GM12874 (cell line): ENCODE data around the gene SDK1.

Source experiments
- TF ChIP-seq, protein P1 (sequence below): IDR thresholded peaks from 2 replicates; pipeline ENCODE4 v1.5.1; 2011; ENCODE audit warnings: low read depth, mild to moderate bottlenecking, control low read depth, low read length, moderate library complexity; ENCODE audit not compliant: insufficient read depth

Gene SDK1

DNA sequence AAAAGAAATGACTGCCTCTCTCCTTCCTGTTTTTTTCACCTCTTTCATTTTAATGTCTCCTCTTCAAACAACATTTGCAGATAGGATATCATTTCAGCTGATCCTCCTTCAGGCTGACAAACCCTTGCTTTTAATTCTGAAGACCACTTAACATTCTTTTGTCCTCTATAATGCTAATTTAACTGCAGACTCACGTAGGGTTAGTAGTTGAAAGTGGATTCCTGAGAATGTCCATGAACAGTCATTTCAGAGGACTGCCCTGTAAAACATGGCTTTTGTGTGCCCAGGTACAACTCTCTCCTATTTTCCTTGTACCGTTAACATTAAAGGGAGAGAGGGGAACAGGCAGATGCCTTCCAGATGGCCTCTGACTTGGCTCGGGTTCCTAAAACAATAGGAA lies 524.4 kb downstream of the SDK1 start:
- TF ChIP-seq, protein P1, sequence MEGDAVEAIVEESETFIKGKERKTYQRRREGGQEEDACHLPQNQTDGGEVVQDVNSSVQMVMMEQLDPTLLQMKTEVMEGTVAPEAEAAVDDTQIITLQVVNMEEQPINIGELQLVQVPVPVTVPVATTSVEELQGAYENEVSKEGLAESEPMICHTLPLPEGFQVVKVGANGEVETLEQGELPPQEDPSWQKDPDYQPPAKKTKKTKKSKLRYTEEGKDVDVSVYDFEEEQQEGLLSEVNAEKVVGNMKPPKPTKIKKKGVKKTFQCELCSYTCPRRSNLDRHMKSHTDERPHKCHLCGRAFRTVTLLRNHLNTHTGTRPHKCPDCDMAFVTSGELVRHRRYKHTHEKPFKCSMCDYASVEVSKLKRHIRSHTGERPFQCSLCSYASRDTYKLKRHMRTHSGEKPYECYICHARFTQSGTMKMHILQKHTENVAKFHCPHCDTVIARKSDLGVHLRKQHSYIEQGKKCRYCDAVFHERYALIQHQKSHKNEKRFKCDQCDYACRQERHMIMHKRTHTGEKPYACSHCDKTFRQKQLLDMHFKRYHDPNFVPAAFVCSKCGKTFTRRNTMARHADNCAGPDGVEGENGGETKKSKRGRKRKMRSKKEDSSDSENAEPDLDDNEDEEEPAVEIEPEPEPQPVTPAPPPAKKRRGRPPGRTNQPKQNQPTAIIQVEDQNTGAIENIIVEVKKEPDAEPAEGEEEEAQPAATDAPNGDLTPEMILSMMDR = no peak

DNA sequence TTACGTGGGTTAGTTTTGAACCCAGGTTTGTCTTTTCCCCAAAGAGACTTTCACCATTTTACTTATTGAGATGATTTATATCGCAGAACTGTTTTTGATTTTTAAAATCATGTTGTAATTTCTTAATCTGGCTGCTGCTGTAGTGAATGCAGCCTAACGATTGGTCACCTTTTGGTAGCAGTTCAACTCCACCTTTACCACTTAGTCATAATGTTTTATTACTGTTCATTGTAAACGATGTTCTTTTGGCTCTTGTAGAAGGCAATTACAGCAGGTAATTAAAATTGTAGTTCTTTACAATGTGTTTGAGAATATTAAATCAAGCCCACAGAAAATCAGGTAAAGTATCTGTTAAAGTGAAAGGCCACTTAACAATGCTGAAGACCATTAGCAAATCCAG lies 531.1 kb downstream of the SDK1 start:
- TF ChIP-seq, protein P1 = no peak

DNA sequence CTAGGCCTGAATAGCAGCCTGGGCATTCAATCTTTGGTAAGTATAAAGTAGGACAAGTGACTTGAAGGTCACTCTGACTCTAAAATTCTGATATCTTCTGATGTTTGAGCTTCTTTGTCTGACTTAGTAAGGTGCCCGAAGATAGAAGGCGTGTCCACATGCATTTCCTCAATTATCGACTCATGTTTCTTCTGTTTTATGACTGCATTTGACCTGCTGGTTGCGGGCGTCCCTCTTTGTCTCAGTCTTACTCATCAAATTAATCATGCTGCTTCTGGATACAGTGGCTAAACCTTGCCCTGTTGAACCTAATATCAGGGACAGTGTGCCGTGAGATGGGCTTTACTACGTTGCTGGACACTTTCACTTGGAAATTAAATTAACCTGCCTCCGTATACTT lies 534.1 kb downstream of the SDK1 start:
- TF ChIP-seq, protein P1 = no peak

DNA sequence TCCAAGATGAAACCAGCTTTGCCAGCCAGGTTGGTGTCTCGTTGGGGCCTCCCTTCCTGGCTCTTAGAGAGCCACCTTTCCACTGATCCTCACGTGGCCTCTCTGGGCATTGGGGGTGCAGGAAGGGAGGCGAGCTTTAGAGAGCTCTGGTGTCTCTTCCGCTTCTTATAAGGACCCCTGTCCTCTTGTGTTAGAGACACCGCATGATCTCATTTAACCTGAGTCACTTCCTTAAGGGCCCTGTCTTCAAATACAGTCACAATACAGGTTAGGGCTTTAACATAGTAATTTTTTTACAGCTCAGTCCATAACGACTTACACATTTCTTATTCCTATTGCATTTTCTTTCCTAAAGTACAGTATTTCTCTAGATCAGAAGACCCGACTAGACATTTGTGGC lies 535.8 kb downstream of the SDK1 start:
- TF ChIP-seq, protein P1 = no peak

DNA sequence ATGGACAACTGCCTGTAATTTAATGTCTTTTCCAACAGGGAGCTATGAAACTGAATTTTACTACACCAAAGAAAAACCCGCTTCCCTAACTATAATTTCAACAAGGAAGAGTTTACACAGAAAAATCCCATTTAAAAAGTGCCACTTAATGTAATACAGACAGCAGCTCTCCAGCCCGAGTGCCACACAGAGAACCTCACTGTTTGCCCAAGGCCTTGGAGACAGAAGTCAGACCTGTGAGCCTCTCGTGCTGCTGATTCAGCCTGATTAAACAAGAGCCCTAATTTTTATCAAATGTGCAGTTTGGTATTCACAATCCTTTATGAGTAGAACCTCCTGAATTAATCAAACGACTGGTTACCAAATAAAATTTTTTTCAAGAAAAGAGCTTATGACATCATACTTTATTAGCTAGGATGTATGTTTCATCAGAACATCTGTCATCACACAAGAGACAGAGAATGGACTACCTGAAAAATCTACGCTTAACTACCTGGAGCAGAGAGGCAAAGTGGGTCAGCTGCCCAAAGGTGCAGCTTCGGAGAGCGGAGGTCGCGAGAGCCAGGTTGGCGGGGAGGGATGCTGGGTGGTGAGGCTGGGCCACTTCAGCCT lies 543.6 kb downstream of the SDK1 start:
- TF ChIP-seq, protein P1 = no peak

DNA sequence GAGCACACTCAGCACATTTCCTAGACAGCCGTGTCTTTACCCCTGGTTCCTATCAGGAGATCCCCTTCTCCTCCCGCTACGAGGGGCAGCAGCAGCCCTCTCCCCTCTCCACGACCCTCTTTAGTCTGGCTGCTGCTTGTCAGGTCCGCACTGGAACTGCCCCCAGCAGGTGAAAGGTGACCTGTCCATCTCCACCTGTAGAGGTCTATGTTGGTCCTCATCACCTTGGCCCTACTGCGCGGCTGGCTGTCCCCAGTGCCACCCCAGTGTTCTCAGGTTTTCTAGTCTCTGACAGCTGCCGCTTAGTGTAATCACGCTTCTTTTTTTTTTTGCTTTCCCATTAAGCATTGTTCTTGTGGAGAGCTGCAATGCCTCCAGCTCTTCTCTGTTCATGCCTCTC lies 545.7 kb downstream of the SDK1 start:
- TF ChIP-seq, protein P1 = no peak

DNA sequence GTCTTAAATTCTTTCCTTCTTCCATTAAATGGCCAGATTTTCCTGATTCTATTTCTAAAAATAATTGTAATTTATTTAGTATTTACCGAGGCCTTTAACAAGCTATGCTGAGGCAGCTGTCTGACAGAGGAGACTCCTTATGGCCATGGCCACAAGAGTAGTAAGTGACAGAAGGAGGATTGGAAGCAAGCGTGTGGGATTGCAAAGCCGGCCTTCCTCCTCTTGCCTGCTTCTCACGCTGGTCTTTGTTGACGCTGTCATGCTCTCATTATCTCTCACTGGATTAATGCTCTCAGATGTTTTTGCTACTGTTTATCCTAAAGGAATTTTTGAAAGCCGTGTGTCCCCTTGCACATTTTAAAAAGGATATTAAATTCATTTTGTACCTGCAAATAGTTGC lies 546.3 kb downstream of the SDK1 start:
- TF ChIP-seq, protein P1 = no peak
